Measurements from ENCODE around the gene AP3B1.

The AP3B1 gene

GRCh38 chr5:77970891-77971290 lies 323.6 kb downstream of the AP3B1 start:
- DNase-seq (ENCODE audit: low spot score) = no peak

DNA sequence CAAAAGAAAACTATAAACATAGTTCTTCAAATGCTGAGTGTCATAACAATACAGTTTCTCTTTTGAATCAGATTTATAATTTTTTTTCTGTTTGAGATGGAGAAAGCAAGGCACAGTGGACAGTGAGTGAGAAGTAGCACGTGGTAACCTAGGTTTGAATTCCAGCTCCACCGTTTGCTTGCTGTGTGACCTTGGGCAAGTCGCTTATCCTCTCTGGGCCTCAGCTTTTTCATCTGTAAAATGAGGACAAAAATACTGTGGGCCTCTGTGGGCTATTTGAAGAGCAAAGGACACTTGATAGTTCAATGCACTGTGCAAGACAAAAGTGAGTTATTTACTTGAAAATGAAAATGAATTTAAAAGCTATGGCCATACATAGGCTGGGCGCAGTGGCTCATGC lies 330.7 kb downstream of the AP3B1 start:
- DNase-seq (ENCODE audit: low spot score) = no peak

DNA sequence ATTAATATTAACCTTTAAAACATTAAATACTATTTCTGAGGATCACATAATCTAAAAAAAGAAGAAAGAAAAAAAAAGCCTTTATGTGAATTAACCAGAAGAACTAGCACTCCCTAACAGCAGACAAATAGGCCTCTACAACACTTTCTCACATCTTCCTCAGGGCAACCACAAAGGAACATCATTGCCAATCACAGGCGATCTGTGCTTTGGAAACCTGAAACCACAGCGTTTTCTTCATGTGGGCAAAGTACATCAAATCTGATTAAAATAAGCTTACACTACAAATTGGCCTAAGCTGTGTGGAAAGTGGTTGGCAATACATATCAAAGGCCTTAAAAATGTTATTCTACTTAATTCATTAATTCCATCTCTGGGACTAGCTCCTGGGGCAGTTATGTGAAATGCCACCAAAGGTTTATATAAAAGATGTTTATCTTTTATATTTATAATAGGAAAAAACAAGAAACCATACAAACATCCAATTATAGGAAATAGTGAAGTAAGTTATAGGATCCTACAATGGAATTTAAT lies 333.6 kb downstream of the AP3B1 start:
- no peak for DNase-seq (ENCODE audit: low spot score)

- no peak for DNase-seq (ENCODE audit: low spot score)
These were observed 334.2 kb downstream of the AP3B1 start for GRCh38 chr5:77960305-77960704.

DNA sequence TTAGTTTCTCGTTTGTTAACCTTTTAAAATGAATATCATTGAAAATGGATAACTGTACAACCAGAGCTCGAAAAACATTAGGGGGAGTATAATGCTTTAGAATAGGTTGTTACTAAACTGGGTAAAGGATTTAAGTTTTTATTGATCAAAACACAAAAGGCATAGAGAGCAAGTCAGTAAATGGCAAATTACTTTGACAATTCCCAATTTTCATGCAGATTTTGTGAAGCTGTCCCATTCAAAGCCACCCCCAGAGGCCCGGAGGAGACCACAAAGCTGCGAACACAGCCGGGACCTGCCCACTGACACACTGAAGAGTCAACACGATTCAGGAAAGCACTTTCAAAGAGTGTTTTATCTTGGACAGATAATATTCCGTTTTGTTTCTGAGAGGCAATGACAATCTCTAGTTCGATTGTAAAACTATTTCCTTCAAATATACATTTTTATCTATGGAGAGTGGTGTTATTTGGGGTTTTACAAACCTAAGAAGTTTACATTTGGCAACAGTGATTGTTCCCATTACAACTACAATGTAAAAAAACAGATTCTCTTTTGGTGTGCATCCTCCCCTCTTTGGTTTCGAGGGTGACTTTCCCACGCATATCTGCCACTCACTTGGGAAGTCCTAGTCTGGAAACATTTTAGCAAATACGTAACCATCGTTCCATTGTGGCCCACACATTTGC lies 335.7 kb downstream of the AP3B1 start:
- DNase-seq (ENCODE audit: low spot score) = no peak

DNA sequence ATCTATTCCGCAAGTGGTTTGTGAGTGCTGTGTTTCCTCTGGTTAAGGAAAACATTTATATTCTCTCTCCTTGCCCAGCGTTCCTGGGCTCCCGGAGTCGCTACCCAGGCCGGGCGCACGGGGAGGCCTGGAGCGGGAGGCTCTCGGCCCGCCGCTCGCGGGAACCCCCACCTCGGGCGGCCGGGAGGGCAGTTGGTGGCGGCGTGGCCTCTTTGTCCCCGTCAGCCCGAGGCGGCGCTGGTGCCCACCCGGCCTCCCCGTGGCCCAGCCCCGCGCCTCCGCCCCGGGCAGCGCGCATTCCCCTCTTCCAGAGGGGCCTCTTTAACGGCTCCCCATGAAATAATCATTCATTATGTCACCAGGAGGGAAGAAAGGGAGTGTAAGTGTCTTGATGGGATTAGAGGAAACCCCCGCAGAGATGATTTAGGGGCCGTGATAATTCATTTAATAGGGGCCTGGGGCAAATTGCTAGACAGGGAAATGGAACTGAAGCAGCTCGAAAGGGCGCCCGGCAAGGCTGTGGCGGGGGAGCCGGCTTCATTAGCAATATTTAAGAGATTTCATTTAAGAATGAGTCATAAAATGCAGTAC lies 336.5 kb downstream of the AP3B1 start:
- no peak for DNase-seq (ENCODE audit: low spot score)

GRCh38 chr5:77957516-77957915 lies 337.0 kb downstream of the AP3B1 start:
- DNase-seq (ENCODE audit: low spot score) = no peak

GRCh38 chr5:77957081-77957480 lies 337.4 kb downstream of the AP3B1 start:
- DNase-seq (ENCODE audit: low spot score) = no peak

- DNase-seq (ENCODE audit: low spot score) = no peak
These were observed 338.9 kb downstream of the AP3B1 start for GRCh38 chr5:77955577-77955976.

DNA sequence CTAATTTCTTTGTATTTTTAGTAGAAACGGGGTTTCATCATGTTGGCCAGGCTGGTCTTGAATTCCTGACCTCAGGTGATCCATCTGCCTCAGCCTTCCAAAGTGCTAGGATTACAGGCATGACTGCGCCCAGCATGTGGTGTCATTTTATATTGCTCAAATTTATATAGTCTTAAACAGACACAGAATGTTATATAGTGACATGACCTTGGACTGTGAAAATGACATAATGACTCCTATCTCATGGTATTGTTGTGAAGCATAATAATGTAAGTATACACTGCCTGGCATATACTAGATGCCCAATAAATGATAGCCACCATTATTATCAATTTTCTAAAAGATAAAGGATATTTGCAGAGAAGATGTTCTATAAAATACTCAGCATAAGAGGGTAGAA lies 341.1 kb downstream of the AP3B1 start:
- no peak for DNase-seq (ENCODE audit: low spot score)

DNA sequence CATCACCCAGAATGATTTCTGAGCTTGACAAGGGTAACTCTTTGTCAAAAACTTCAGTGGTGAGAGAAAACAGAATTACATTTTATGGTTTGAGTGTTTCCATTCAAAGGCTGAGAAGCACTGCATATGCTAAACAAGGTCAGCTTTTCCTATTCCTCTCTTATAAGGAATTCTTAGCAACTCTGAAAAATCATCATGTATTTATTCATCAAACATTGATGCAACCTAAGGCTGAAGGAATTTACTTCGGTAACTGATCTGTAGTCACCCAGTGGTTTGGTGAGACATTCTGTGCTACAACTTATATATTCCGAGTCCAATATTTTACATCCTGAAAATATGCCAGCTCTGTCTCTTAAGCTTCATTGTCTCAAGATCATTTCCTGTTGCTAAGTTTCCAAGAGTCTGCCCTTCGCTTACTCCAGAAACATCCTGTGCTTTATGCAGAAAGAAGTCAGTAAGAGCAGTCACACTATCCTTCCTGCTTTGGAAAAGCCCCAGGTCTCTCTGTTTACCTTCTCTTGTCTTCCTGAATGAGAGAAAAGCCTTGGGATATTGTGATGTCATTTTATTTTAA lies 341.8 kb downstream of the AP3B1 start:
- no peak for DNase-seq (ENCODE audit: low spot score)

Data from AG08395 (cell line).